HG02938 (cell line): ENCODE data around the gene IL1RL1.

ENCODE experiments used
- ATAC-seq: cut with Tn5 transposase; IDR thresholded peaks from one replicate; pipeline ENCODE4 v1.9.1; 2021; ENCODE audit warnings: mild to moderate bottlenecking, moderate library complexity; ENCODE audit not compliant: unreplicated experiment

Gene IL1RL1

GRCh38 chr2:102334486-102334885 is 23.1 kb downstream of the IL1RL1 start:
- ATAC-seq = no peak

- ATAC-seq = no peak
Observed at GRCh38 chr2:102335871-102336366, 24.6 kb downstream of the IL1RL1 start.

GRCh38 chr2:102336502-102336945 is 25.2 kb downstream of the IL1RL1 start:
- no peak for ATAC-seq

- ATAC-seq = no peak
Observed at GRCh38 chr2:102337012-102337411, 25.6 kb downstream of the IL1RL1 start.

GRCh38 chr2:102337481-102338386 is 26.4 kb downstream of the IL1RL1 start:
- ATAC-seq = no peak

- no peak for ATAC-seq
Observed at GRCh38 chr2:102340778-102341177, 29.4 kb downstream of the IL1RL1 start.

GRCh38 chr2:102342888-102343287 is 31.5 kb downstream of the IL1RL1 start:
- ATAC-seq = no peak

GRCh38 chr2:102344397-102344796 is 33.0 kb downstream of the IL1RL1 start:
- ATAC-seq = no peak

- no peak for ATAC-seq
Observed at GRCh38 chr2:102345329-102345920, 34.1 kb downstream of the IL1RL1 start.

- no peak for ATAC-seq
Observed at GRCh38 chr2:102346381-102347130, 35.2 kb downstream of the IL1RL1 start.

GRCh38 chr2:102350137-102350793 is 38.9 kb downstream of the IL1RL1 start:
- ATAC-seq = no peak

GRCh38 chr2:102355526-102356380 is 44.4 kb downstream of the IL1RL1 start, which contains the start of gene IL18R1:
TSS of gene IL18R1 (plus strand) at chr2:102355796. CDS start at chr2:102362661, 6,865 bp downstream.
- peak; percentile 83 for ATAC-seq

- peak; percentile 3 for ATAC-seq
Observed at GRCh38 chr2:102356381-102356712, 45.0 kb downstream of the IL1RL1 start.

GRCh38 chr2:102356741-102357140 is 45.4 kb downstream of the IL1RL1 start:
- ATAC-seq = no peak

- no peak for ATAC-seq
Observed at GRCh38 chr2:102357937-102358336, 46.6 kb downstream of the IL1RL1 start.

GRCh38 chr2:102358496-102358895 is 47.1 kb downstream of the IL1RL1 start:
- ATAC-seq = no peak

- ATAC-seq = no peak
Observed at GRCh38 chr2:102359527-102359926, 48.2 kb downstream of the IL1RL1 start.

- ATAC-seq = no peak
Observed at GRCh38 chr2:102361632-102362241, 50.4 kb downstream of the IL1RL1 start.

- no peak for ATAC-seq
Observed at GRCh38 chr2:102365763-102366162, 54.4 kb downstream of the IL1RL1 start.
